Measurements from ENCODE around the gene USP48.
"Not testable (repeated sequence)": the region's sequence is repeated elsewhere in the genome, so short reads cannot be mapped to it uniquely, and the experiment has no call there.

The USP48 gene

GRCh38 chr1:21633992-21634805 is 148.8 kb downstream of the USP48 start:
- no peak for DNase-seq

GRCh38 chr1:21633141-21633755 is 149.7 kb downstream of the USP48 start:
- no peak for DNase-seq

- peak in 2 of 3 experiments; percentile 8 to 18 for DNase-seq
These were observed 150.7 kb downstream of the USP48 start for GRCh38 chr1:21631944-21632887.

GRCh38 chr1:21631590-21631943 is 151.4 kb downstream of the USP48 start:
- not testable (repeated sequence) for DNase-seq

GRCh38 chr1:21630571-21631343 is 152.2 kb downstream of the USP48 start:
- no peak for DNase-seq

GRCh38 chr1:21629971-21630370 is 153.0 kb downstream of the USP48 start:
- no peak for DNase-seq

DNA sequence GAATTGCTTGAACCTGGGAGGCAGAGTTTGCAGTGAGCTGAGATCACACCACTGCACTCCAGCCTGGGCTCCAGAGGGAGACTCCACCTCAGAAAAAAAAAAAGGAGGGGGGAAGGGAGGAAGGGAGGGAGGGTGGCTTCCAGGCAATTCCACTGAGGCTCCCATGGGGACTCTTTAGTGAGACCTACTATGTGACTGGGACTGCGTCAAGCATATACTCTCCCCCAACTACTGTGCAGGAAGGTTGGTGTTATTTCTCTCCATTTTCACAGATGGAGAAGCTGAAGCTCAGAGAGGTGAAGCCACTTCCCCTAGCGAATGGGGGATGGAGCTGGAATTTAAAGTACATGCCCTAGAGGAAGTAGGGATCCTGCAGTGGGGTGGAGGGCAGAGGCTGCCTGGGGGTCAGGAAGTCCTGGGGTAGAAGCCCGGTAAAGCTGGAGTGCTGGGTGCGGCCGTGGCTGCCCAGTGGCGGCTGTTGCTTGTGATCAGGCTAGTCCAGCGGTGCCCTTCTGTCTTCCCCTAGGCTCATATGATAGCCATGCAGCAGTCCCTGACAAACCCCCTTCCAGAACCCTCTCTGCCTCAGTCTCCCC is 154.1 kb downstream of the USP48 start:
- DNase-seq, result no peak

All from NCI-H1417 (cell line).